Neutrophil (primary cell): ENCODE data around the gene NAA35.

Source experiments
- H3K27ac ChIP-seq: fragments of 200-600 bp; sonication (generic); 2 replicates; pipeline ENCODE4 v1.5.1; 2016; ENCODE audit warnings: mild to moderate bottlenecking, moderate library complexity
- H3K27me3 ChIP-seq: fragments of 200-600 bp; sonication (generic); 2 replicates; pipeline ENCODE4 v1.6.0; 2016; ENCODE audit warnings: mild to moderate bottlenecking
- H3K36me3 ChIP-seq: fragments of 200-600 bp; sonication (generic); 2 replicates; pipeline ENCODE4 v1.5.1; 2017
- H3K4me1 ChIP-seq, 2 experiments: fragments of 200-600 bp in 1 of 2; sonication (generic) in 1 of 2; 1 replicate in 1 of 2; 2 replicates in 1 of 2; pipeline versions ENCODE4 v1.5.1 to v1.6.1; 2013 to 2016; ENCODE audit warnings: low read depth in 1 of 2, low read length in 1 of 2, mild to moderate bottlenecking in 1 of 2, moderate library complexity in 1 of 2; ENCODE audit not compliant: control insufficient read depth in 1 of 2, insufficient read depth in 1 of 2
- H3K4me3 ChIP-seq, 2 experiments: fragments of 200-600 bp in 1 of 2; sonication (generic) in 1 of 2; 1 replicate in 1 of 2; 2 replicates in 1 of 2; pipeline ENCODE4 v1.5.1; 2013 to 2016; ENCODE audit warnings: low read depth in 1 of 2, low read length in 1 of 2, mild to moderate bottlenecking in 1 of 2, moderate library complexity in 1 of 2
- H3K9me3 ChIP-seq: fragments of 200-600 bp; sonication (generic); 2 replicates; pipeline ENCODE4 v1.5.1; 2016
- CTCF ChIP-seq: fragments of 200-600 bp; sonication (generic); IDR thresholded peaks from 2 replicates; pipeline ENCODE4 v1.5.1; 2016; ENCODE audit warnings: antibody characterized with exemption

Gene NAA35

GRCh38 chr9:85981369-85981768, 40.4 kb downstream of the NAA35 start:
- H3K9me3 ChIP-seq: no peaks in the 10 kb centered on the region
- no peak overlapping the region for H3K27ac ChIP-seq
- H3K4me1 ChIP-seq: no peaks in the 10 kb centered on the region
- H3K4me3 ChIP-seq: no peak overlapping the region
- peaks cover 52% of the 10 kb centered on the region for H3K36me3 ChIP-seq
- no peak for TF ChIP-seq CTCF
- no peaks in the 10 kb centered on the region for H3K27me3 ChIP-seq

- Histone ChIP-seq H3K27ac (no peak overlapping the region), H3K36me3 (peaks cover 27% of the 10 kb centered on the region), H3K9me3 (no peaks in the 10 kb centered on the region), H3K4me3 (no peak overlapping the region), H3K4me1 (no peaks in the 10 kb centered on the region), H3K27me3 (no peaks in the 10 kb centered on the region)
- no peak for TF ChIP-seq CTCF
These were observed 43.5 kb downstream of the NAA35 start for GRCh38 chr9:85984457-85984856.

GRCh38 chr9:85987236-85987635, 46.3 kb downstream of the NAA35 start:
- Histone ChIP-seq H3K36me3 (peaks cover 4% of the 10 kb centered on the region), H3K27ac (no peak overlapping the region)
- TF ChIP-seq CTCF: no peak

GRCh38 chr9:85994191-85994590, 53.2 kb downstream of the NAA35 start:
- no peak for TF ChIP-seq CTCF
- no peak overlapping the region for H3K27ac ChIP-seq
- H3K27me3 ChIP-seq: no peaks in the 10 kb centered on the region
- no peaks in the 10 kb centered on the region for H3K9me3 ChIP-seq
- H3K4me1 ChIP-seq: peaks cover 0 to 6% of the 10 kb centered on the region in 2 experiments
- H3K4me3 ChIP-seq: no peak overlapping the region
- peaks cover 5% of the 10 kb centered on the region for H3K36me3 ChIP-seq

More at GRCh38 chr9:85987236-85987635, 46.3 kb downstream of the NAA35 start:
- H3K4me1 ChIP-seq: no peaks in the 10 kb centered on the region
- H3K27me3 ChIP-seq: no peaks in the 10 kb centered on the region
- no peak overlapping the region for H3K4me3 ChIP-seq
- H3K9me3 ChIP-seq: no peaks in the 10 kb centered on the region

GRCh38 chr9:85995097-85995496, 54.2 kb downstream of the NAA35 start:
- Histone ChIP-seq H3K4me1 (peaks cover 0 to 6% of the 10 kb centered on the region in 2 experiments), H3K27ac (no peak overlapping the region), H3K4me3 (no peak overlapping the region), H3K27me3 (no peaks in the 10 kb centered on the region), H3K9me3 (no peaks in the 10 kb centered on the region), H3K36me3 (peaks cover 5% of the 10 kb centered on the region)
- TF ChIP-seq CTCF: no peak

GRCh38 chr9:85995599-85995998, 54.7 kb downstream of the NAA35 start:
- no peak overlapping the region for H3K27ac ChIP-seq
- H3K4me3 ChIP-seq: no peak overlapping the region
- peaks cover 0 to 6% of the 10 kb centered on the region in 2 experiments for H3K4me1 ChIP-seq
- TF ChIP-seq CTCF: no peak
- H3K36me3 ChIP-seq: peaks cover 5% of the 10 kb centered on the region
- no peaks in the 10 kb centered on the region for H3K27me3 ChIP-seq
- H3K9me3 ChIP-seq: no peaks in the 10 kb centered on the region
